Activated CD8-positive, alpha-beta memory T cell treated with anti-CD3 and anti-CD28 coated beads, Interleukin-2, amount 50 U/mL, for 24 hours (primary cell): Measurements from ENCODE around the gene RALGAPA2.
A peak's percentile ranks its signal among the peaks of the same experiment; 100 is the strongest.

Experiments
- DNase-seq: peaks from one replicate; pipeline ENCODE4 v3.0.0-alpha.2; 2020; ENCODE audit errors: extremely low read depth

The RALGAPA2 gene

GRCh38 chr20:20465252-20465651 is 247.2 kb downstream of the RALGAPA2 start:
- no peak for DNase-seq

- DNase-seq = no peak
Observed at GRCh38 chr20:20463933-20464374, 248.5 kb downstream of the RALGAPA2 start.

GRCh38 chr20:20462185-20462584 is 250.3 kb downstream of the RALGAPA2 start:
- no peak for DNase-seq

- DNase-seq = no peak
Observed at GRCh38 chr20:20461551-20461950, 250.9 kb downstream of the RALGAPA2 start.

- DNase-seq = no peak
Observed at GRCh38 chr20:20459726-20460125, 252.7 kb downstream of the RALGAPA2 start.

DNA sequence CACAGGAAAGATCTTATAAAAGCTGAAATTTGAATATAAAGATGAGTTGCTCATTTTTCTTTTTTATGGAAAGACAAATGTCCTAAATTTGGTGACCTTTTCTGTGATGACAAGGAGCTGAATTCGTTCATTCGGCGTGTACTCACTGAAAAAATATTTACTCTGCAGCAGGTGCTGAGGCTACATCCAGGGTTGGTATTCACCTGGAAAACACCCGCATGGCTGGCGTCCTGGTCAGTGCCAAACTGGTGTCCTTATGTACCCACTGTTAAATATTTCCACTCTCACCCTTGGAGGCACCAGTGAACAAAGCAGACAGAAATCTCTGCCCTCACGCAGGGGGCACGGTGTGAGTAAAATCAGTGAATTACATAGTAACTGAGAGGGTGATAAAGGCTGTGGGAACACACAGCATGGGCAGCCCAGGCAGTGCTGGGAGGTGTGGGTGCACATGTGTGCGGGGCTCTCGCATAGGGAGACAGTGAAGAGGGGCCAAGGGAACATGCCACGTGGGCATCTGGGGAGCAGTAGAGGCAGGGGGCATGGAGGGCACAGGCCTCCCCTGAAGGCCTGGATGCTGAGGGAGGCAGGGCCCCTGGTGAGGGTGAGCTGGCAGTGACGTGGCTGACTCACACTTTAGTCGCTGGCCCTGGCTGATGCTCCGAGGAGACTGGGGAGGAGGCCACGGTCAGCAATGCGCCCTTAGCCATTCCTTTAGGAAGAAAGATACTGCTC is 254.9 kb downstream of the RALGAPA2 start:
- no peak for DNase-seq

GRCh38 chr20:20456741-20457140 is 255.7 kb downstream of the RALGAPA2 start:
- no peak for DNase-seq

- no peak for DNase-seq
Observed at GRCh38 chr20:20455926-20456325, 256.5 kb downstream of the RALGAPA2 start.

- no peak for DNase-seq
Observed at GRCh38 chr20:20454850-20455627, 257.4 kb downstream of the RALGAPA2 start.

GRCh38 chr20:20454367-20454766 is 258.1 kb downstream of the RALGAPA2 start:
- DNase-seq = no peak

DNA sequence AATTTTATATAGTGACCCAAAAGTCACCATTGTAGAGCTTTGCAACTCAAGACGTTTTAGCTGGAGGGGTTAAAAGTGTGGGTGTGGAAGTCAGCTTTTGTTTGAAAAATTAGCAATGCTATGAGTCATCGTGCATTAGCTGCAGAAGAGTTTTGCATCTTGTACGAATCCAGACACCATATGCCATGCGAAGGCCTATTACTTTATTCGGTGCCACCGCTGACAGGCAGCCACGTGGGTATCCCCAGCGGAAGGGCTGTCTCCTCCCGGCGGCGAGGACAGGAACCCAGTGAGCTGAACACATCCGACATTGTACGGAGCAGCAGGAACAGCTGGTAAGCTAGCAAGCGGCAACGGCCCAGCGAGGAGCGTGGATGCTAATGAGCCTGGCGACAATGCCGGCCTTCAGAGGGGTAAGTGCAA is 260.2 kb downstream of the RALGAPA2 start:
- DNase-seq = peak; percentile 20

DNA sequence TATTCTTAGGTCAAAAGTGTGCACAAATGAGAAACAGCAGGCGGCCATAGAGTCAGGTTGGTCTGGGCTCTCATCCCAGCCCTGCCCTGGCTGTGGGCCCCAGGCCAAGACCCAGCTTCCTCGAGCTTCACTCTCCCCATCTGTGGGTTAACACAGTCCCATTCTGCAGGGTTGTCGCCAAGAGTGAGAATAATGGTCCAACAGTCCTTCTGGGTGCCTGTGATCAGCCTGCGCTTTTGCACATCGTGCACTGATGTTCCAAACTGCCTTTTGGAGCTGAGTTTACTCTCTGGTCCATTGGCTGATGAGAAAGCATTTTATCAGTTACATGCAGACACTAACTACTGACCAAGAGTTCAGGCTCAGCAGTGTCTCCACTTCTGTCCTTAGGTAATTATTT is 261.9 kb downstream of the RALGAPA2 start:
- no peak for DNase-seq

DNA sequence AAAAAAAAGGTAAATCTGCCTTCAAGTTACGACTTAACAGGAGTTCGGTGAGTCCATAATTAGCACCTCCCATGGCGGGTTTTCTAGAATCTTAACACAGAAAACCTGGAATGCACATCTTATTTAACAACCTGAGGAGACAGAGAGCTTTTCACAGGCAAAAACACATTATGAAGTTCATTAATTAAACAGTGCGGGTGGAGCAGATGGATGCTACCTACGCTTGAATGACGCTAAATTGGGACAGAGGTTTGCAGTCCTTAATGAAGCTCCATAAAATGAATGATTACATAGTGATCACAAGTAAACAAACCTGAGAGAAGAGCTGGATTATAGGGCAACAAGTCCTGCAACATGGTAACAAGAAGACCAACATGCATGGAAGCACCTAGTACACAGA is 263.6 kb downstream of the RALGAPA2 start:
- DNase-seq = no peak

DNA sequence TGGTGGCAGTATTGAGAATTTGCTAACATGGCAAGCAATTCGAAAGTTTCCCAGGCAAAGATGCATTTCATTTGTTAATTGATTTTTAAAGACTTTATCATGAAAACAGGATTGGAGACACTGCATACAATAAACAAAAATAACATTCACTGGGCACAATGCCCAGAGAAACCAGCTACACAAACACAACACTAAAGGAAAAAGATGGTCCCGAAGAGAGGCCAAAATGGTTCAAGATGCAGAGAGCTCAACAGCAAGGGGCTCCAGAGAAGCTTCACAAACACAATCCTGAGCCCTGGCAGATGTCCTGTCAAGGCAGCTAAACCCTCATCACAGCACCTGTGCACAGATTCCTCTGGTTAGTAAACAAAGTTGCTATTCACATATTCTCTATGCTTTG is 265.2 kb downstream of the RALGAPA2 start:
- DNase-seq = no peak

- no peak for DNase-seq
Observed at GRCh38 chr20:20446425-20447015, 265.9 kb downstream of the RALGAPA2 start.

- no peak for DNase-seq
Observed at GRCh38 chr20:20446001-20446400, 266.4 kb downstream of the RALGAPA2 start.

- no peak for DNase-seq
Observed at GRCh38 chr20:20443504-20443903, 268.9 kb downstream of the RALGAPA2 start.

DNA sequence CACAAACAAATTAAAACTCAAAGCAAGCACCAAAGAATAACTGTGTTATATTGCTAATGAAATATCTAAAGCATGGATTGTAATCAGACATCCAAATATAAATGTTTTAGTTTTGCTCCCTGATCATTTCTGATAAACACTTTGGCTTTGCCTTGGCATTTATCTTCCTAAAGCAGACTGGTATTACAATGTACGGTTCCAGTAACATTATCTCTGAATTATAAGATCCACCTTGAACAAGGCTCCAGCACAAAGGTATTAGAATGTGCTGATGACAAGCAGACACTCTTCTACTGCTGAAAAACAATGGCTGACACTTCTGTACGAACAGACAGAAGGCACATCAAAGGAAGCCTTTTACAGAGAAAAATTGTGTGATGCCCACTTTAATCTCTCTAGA is 270.0 kb downstream of the RALGAPA2 start:
- DNase-seq = no peak

DNA sequence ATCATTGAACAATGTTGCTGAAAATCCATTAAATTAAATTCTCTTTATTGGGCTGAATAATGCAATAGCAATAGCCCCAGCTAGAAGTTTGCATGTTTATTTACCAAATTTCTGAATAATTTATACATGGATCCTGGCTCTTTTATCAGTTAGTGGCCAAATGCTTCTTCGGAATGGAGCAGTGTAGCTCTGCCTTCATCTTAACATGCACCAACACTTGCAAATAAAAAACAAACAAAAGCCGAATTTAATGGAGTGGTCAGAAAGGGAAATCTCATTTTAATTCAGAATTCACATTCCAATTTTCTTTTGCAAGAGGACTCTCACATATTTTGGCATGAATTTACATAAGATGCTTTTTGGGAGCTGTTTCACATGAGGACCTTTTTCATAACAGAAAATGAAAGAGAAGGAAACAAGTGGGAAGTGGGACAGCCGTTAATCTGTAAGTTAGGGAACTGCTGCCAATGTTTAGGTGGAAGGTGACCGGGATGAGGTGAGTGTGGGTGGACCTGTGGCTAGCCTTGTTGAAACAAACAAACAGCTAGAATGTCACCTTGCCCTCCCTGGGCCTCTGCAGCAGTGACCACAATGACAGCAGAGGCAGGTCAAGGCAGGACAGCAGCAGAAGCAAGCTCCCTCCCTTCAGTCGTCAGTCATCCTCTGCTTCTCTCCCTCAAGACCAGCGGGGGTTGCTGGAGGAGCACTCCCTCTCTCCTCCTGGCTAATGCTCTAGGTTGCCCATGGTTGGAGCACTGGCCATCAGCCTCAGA is 271.4 kb downstream of the RALGAPA2 start:
- no peak for DNase-seq

GRCh38 chr20:20440481-20440880 is 272.0 kb downstream of the RALGAPA2 start:
- no peak for DNase-seq

DNA sequence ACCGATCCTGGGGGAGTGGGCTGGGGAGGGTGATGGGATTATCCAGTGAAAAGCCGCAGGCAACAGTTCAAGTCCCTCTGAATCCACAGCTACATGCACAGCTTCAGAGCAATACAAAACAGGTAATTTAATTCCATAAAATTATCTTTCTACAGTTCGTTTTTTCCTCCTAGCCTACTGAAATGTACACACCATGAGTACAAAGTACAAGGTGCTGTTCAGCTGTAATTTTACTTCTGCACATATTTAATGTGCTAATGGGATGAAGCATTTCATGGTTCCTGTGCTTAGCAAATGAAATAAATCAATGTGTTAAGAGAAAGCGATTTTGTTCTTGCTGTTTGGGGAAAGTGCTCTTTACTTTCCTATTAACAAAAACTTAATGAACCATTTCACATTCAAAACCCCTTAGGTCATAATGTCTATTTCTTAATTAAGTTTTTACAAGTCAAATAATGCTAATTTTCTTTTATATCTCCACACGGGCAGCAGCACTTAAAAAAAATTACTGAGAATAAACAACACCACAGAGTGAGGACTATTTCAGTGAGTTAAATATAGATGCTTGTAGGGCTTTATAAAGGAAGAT is 272.7 kb downstream of the RALGAPA2 start:
- no peak for DNase-seq

DNA sequence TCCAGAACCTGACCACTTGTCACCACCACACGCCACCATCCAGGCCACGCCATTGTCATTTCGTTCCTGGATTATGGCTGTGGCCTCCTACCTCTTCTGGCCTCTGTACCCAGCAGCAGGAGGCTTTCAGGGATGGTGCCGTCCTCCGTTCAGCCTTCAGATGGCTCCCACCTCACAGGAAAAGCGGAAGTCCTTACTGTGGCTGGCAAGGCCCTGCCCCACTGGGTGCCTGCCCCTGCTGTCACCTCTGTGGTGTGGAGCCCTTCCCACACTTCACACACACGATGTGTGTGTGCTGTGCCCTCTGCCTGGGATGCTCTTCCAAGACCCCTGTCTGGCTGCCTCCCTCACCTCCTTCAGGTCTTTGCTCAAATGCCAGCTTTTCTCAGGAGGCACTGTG is 275.1 kb downstream of the RALGAPA2 start:
- DNase-seq = no peak
